Ascending aorta (tissue), 2 donors: ENCODE measurements around the gene CLINT1. TPM values are rescaled to one million over a fixed set of nuclear protein-coding genes. Genes with fewer than 3 reads are reported as not detected.

ENCODE experiments used
- DNase-seq, 2 donors: peaks; one replicate each; pipeline ENCODE4 v3.0.0-alpha.2; 2019; ENCODE audit warnings: low spot score in 2 of 2
- H3K27ac ChIP-seq, 2 donors: fragments of 200-600 bp; sonication (generic); one replicate each; pipeline ENCODE4 v1.5.1; 2016 to 2017; ENCODE audit warnings: mild to moderate bottlenecking in 1 of 2
- H3K27me3 ChIP-seq: fragments of 200-600 bp; sonication (generic); one replicate; pipeline ENCODE4 v1.5.1; 2017
- H3K36me3 ChIP-seq, 2 donors: fragments of 200-600 bp; sonication (generic); one replicate each; pipeline ENCODE4 v1.5.1; 2016
- H3K4me1 ChIP-seq, 2 donors: fragments of 200-600 bp; sonication (generic); one replicate each; pipeline ENCODE4 v1.5.1; 2016 to 2017; ENCODE audit warnings: mild to moderate bottlenecking in 1 of 2
- H3K4me3 ChIP-seq, 2 donors: fragments of 200-600 bp; sonication (generic); one replicate each; pipeline ENCODE4 v1.5.1; 2016 to 2017; ENCODE audit warnings: mild to moderate bottlenecking in 1 of 2
- H3K9me3 ChIP-seq, 2 donors: fragments of 200-600 bp; sonication (generic); one replicate each; pipeline ENCODE4 v1.5.1; 2016
- intact Hi-C: fragments of 100-400 bp; cut with DNase I; formaldehyde crosslinking; loops from one replicate; pipeline ENCODE4 v1.15.1; 2023
- total RNA-seq: library from RNA; depleted of rRNA; stranded (reverse); fragments of >200 nt; gene quantifications from one replicate; pipeline ENCODE4 v1.1.0, GENCODE V29; 2016
- TF ChIP-seq, protein P1 (sequence below), 3 experiments: fragments of 200-600 bp in 2 of 3; fragments of 450-650 bp in 1 of 3; sonication (generic) in 2 of 3; IDR thresholded peaks; one replicate each; pipeline ENCODE4 v1.5.1; 2016 to 2019; ENCODE audit warnings: antibody characterized with exemption in 3 of 3, mild to moderate bottlenecking in 1 of 3, moderate library complexity in 1 of 3

CLINT1 gene
- total RNA-seq, 1 donor from 2014 or later, result 16.4 TPM

DNA sequence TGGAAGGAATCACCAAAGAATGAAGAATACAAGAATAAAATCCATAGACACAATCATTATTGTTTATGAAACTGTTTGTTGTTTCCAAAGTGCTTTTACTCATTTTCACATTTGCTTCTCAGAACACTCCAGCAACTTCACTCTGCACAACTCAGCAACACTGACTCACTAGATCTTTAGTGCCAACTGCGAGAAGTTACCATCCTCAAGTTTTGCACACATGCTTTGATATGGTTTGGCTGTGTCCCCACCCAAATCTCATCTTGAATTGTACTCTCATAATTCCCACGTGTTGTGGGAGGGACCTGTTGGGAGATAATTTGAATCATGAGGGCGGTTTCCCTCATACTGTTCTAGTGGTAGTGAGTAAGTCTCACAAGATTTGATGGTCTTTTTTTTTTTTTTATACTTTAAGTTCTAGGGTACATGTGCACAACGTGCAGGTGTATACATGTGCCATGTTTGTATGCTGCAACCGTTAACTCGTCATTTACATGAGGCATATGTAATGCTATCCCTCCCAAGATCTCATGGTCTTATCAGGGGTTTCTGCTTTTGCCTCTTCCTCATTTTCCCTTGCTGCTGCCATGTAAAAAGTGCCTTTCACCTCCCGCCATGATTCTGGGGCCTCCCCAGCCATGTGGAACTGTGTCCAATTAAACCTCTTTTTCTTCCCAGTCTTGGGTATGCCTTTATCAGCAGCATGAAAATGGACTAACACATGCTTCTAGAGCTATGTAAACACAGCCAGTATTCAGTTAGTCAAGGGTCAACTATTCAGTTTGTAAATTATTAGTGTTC lies 36.9 kb downstream of the CLINT1 start:
- no peak overlapping the region for H3K4me3 ChIP-seq
- DNase-seq, result no peak
- no peaks in the 10 kb centered on the region for H3K27me3 ChIP-seq
- intact Hi-C loops, result loop anchor here (5.0 to 10.0 kb wide), 3 partner anchors 35 to 1310 kb away; partner anchors contain the start of gene CLINT1
- peaks cover 0 to 19% of the 10 kb centered on the region in 2 donors for H3K4me1 ChIP-seq
- H3K36me3 ChIP-seq, result no peaks in the 10 kb centered on the region
- TF ChIP-seq, protein P1, sequence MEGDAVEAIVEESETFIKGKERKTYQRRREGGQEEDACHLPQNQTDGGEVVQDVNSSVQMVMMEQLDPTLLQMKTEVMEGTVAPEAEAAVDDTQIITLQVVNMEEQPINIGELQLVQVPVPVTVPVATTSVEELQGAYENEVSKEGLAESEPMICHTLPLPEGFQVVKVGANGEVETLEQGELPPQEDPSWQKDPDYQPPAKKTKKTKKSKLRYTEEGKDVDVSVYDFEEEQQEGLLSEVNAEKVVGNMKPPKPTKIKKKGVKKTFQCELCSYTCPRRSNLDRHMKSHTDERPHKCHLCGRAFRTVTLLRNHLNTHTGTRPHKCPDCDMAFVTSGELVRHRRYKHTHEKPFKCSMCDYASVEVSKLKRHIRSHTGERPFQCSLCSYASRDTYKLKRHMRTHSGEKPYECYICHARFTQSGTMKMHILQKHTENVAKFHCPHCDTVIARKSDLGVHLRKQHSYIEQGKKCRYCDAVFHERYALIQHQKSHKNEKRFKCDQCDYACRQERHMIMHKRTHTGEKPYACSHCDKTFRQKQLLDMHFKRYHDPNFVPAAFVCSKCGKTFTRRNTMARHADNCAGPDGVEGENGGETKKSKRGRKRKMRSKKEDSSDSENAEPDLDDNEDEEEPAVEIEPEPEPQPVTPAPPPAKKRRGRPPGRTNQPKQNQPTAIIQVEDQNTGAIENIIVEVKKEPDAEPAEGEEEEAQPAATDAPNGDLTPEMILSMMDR (IDR thresholded peaks at IDR 0.05), result no peak
- H3K27ac ChIP-seq, result no peak overlapping the region
- no peaks in the 10 kb centered on the region for H3K9me3 ChIP-seq

DNA sequence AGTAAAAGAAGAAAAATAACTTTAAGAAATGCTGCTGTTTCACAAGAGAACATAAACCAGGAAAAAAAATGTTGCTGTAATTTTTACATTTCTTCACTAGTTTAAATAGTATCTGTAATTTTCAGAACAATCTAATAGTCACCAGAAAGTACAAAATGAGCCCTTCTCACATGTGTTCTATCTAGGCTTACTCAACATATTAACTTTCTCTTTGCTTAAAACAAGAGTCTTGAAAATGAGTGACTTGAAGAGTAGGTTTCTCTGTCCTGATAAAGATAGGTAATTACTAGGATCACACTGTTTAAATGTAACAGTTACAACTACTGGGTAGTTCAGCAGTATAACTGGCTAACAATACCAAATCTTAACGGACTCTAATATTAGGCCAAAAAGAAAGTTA lies 37.5 kb downstream of the CLINT1 start:
- H3K27ac ChIP-seq, result no peak overlapping the region
- intact Hi-C loops, result loop anchor here (5.0 to 10.0 kb wide), 3 partner anchors 36 to 1311 kb away; partner anchors contain the start of gene CLINT1

DNA sequence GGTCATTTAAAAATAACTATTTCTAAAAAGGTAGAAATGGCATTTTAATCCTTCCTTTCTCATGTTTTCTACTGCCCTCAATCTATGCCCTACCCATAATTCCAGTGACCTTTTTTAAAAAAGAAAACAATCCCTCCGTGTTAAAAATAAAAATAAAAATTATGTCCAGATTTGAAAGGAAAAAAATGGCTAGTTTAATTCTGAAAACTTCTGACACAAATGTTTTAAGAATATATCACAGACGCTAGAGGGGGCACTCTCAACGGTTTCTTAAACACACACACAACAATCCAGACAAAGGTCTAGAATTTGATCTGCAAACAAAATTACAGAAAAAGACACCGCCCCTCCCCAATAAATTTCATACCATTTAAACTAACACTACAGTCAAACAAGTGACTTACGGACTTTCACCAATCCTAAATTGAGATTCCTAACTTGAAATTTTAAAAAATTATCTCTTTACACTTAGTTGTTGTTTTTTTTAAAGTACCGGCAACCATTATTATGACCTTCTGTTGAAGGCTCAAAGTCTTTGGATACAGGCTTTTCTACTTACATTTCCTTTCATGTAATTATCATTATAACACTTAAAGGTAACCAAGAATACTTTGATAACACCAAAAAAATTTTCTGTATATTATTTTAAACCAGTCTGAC lies 38.2 kb downstream of the CLINT1 start:
- peak overlapping the region; percentile 31 to 41 for H3K27ac ChIP-seq
- intact Hi-C loops, result loop anchor here (1.0 to 10.0 kb wide), 4 partner anchors 37 to 1312 kb away; partner anchors contain the start of gene CLINT1
- no peaks in the 10 kb centered on the region for H3K27me3 ChIP-seq
- no peaks in the 10 kb centered on the region for H3K9me3 ChIP-seq
- TF ChIP-seq, protein P1 (IDR thresholded peaks at IDR 0.05), result peak in 2 of 3 experiments; percentile 45 to 60
- DNase-seq, result no peak
- no peaks in the 10 kb centered on the region for H3K36me3 ChIP-seq
- no peak overlapping the region for H3K4me3 ChIP-seq
- H3K4me1 ChIP-seq, result peaks cover 0 to 13% of the 10 kb centered on the region in 2 donors

More for the DNA sequence above, 37.5 kb downstream of the CLINT1 start:
- Histone ChIP-seq H3K4me3 (no peak overlapping the region), H3K36me3 (no peaks in the 10 kb centered on the region), H3K4me1 (peaks cover 0 to 13% of the 10 kb centered on the region in 2 donors), H3K9me3 (no peaks in the 10 kb centered on the region), H3K27me3 (no peaks in the 10 kb centered on the region)
- TF ChIP-seq, protein P1 (IDR thresholded peaks at IDR 0.05), result no peak
- DNase-seq, result no peak

DNA sequence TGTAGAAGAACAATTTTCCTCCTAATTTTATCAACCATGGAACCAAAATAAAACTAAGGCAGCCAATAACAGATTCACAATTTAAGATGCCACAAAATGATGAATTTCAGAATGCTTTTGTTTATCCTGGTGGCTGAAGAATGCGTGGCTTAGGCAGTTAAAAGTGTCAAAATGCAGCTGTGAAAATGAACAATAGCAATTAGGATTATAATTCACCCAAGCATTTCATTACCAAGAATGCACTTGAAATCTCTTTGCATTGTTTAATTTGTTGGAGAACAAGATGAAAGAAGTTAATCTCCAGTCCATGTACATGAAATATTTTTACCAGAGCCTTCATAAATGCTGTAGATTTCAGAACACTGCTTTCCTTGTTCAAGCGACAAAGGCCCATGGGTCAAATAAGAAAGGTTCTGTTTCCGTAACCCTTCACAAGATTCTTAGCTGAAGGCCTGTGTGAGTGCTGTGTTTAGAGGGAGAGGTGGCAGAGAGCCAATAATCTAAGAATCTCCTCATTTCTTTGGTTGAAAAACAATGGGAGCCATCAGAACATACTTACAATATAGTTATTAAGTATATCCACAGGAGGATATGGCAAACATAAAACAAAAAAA lies 39.3 kb downstream of the CLINT1 start:
- H3K9me3 ChIP-seq, result no peaks in the 10 kb centered on the region
- no peak for DNase-seq
- peaks cover 0 to 9% of the 10 kb centered on the region in 2 donors for H3K4me1 ChIP-seq
- H3K4me3 ChIP-seq, result no peak overlapping the region
- no peaks in the 10 kb centered on the region for H3K27me3 ChIP-seq
- peak overlapping the region; percentile 31 to 41 for H3K27ac ChIP-seq
- intact Hi-C loops, result loop anchor here (1.0 to 10.0 kb wide), 4 partner anchors 38 to 1313 kb away; partner anchors contain the start of gene CLINT1
- peaks cover 2 to 4% of the 10 kb centered on the region in 2 donors for H3K36me3 ChIP-seq
- TF ChIP-seq, protein P1 (IDR thresholded peaks at IDR 0.05), result no peak

DNA sequence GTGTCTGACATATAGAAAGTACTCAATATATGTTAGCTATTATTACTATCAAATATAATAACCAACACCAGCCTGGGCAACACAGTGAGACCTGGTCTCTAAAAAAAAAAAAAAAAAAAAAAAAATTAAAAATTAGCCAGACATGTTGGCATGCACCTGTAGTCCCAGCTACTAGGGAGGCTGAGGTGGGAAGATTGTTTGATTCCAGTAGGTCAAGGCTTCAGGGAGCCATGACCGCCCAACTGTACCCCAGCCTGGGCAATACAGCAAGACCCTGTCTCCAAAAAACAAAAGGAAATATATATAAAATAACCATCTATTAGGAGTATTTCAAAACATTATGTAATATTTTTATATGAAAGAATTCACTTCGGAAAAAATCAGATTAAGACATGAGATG lies 40.6 kb downstream of the CLINT1 start:
- DNase-seq, result no peak
- Histone ChIP-seq H3K36me3 (peaks cover 10 to 11% of the 10 kb centered on the region in 2 donors), H3K27me3 (no peaks in the 10 kb centered on the region), H3K4me3 (no peak overlapping the region), H3K4me1 (peaks cover 0 to 9% of the 10 kb centered on the region in 2 donors), H3K9me3 (no peaks in the 10 kb centered on the region), H3K27ac (no peak overlapping the region)
- TF ChIP-seq, protein P1 (IDR thresholded peaks at IDR 0.05), result no peak
- intact Hi-C loops, result no loop called here
